Nephron (organoid): Measurements from ENCODE around the gene RUFY4.
A peak's percentile ranks its signal among the peaks of the same experiment; 100 is the strongest.

Experiments used
- H3K27ac Mint-ChIP-seq, 3 experiments: 2 replicates each; pipeline ENCODE4 v1.8.0; 2020; ENCODE audit warnings: mixed read lengths in 3 of 3, mild to moderate bottlenecking in 2 of 3, moderate library complexity in 1 of 3
- H3K27me3 Mint-ChIP-seq: 2 replicates; pipeline ENCODE4 v1.8.0; 2021; ENCODE audit warnings: low read depth, mild to moderate bottlenecking, moderate library complexity, mixed read lengths
- H3K36me3 Mint-ChIP-seq: 2 replicates; pipeline ENCODE4 v1.8.0; 2020; ENCODE audit warnings: low read depth, mixed read lengths
- H3K4me1 Mint-ChIP-seq: 2 replicates; pipeline ENCODE4 v1.8.0; 2020; ENCODE audit warnings: mixed read lengths
- H3K4me3 Mint-ChIP-seq, 3 experiments: 2 replicates each; pipeline ENCODE4 v1.8.0; 2020; ENCODE audit warnings: mild to moderate bottlenecking in 3 of 3, mixed read lengths in 3 of 3, moderate library complexity in 2 of 3
- H3K9me3 Mint-ChIP-seq: 2 replicates; pipeline ENCODE4 v1.8.0; 2020; ENCODE audit warnings: mixed read lengths
- TF ChIP-seq, protein P1 (sequence below), 3 experiments: fragments of 200-600 bp; sonication (generic); IDR thresholded peaks; one replicate each; pipeline ENCODE4 v1.5.0; 2021; ENCODE audit warnings: antibody characterized with exemption in 3 of 3; ENCODE audit not compliant: unreplicated experiment in 3 of 3

Gene RUFY4

GRCh38 chr2:218022131-218022850 lies 46.8 kb upstream of the RUFY4 start:
- Mint-ChIP-seq H3K4me1 (peaks cover 47% of the 10 kb centered on the region), H3K27me3 (no peaks in the 10 kb centered on the region), H3K4me3 (no peak overlapping the region), H3K36me3 (no peaks in the 10 kb centered on the region), H3K27ac (peak overlapping the region in 1 of 3 experiments; percentile 3), H3K9me3 (no peaks in the 10 kb centered on the region)
- TF ChIP-seq, protein P1, sequence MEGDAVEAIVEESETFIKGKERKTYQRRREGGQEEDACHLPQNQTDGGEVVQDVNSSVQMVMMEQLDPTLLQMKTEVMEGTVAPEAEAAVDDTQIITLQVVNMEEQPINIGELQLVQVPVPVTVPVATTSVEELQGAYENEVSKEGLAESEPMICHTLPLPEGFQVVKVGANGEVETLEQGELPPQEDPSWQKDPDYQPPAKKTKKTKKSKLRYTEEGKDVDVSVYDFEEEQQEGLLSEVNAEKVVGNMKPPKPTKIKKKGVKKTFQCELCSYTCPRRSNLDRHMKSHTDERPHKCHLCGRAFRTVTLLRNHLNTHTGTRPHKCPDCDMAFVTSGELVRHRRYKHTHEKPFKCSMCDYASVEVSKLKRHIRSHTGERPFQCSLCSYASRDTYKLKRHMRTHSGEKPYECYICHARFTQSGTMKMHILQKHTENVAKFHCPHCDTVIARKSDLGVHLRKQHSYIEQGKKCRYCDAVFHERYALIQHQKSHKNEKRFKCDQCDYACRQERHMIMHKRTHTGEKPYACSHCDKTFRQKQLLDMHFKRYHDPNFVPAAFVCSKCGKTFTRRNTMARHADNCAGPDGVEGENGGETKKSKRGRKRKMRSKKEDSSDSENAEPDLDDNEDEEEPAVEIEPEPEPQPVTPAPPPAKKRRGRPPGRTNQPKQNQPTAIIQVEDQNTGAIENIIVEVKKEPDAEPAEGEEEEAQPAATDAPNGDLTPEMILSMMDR (IDR thresholded peaks at IDR 0.05; ENCODE audit: unreplicated experiment in 3 of 3): no peak

GRCh38 chr2:218022851-218023530 lies 46.1 kb upstream of the RUFY4 start:
- Mint-ChIP-seq H3K9me3 (no peaks in the 10 kb centered on the region), H3K4me1 (peaks cover 40% of the 10 kb centered on the region), H3K4me3 (no peak overlapping the region), H3K27me3 (peaks cover 1% of the 10 kb centered on the region), H3K27ac (no peak overlapping the region), H3K36me3 (no peaks in the 10 kb centered on the region)
- TF ChIP-seq, protein P1 (IDR thresholded peaks at IDR 0.05; ENCODE audit: unreplicated experiment in 3 of 3): no peak

- Mint-ChIP-seq H3K36me3 (no peaks in the 10 kb centered on the region), H3K4me1 (peaks cover 34% of the 10 kb centered on the region)
These were observed 45.4 kb upstream of the RUFY4 start for GRCh38 chr2:218023636-218024035.

DNA sequence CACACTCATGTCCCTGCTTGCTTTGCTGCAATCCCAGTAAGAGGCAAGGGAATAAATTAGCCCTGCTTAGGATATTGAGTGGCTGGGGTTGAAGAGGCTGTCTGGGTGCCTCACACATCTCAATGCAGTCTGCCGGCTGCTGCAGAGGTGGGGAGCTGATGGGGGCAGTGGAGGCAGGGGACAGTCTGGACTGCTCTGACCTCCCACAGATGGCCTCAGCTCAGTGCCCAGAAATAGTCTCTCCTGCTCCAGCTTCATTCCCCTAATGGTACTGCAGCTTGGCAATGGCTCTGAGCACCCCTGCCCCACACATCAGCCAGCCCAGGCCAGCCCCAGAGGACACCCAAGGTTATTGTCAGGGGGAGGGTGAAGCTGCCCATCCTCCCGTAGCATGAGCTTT lies 44.7 kb upstream of the RUFY4 start:
- Mint-ChIP-seq H3K27ac (no peak overlapping the region), H3K36me3 (no peaks in the 10 kb centered on the region), H3K4me3 (no peak overlapping the region), H3K27me3 (peaks cover 6% of the 10 kb centered on the region), H3K9me3 (no peaks in the 10 kb centered on the region), H3K4me1 (peaks cover 28% of the 10 kb centered on the region)
- TF ChIP-seq, protein P1 (IDR thresholded peaks at IDR 0.05; ENCODE audit: unreplicated experiment in 3 of 3): no peak

More at GRCh38 chr2:218023636-218024035, 45.4 kb upstream of the RUFY4 start:
- peaks cover 6% of the 10 kb centered on the region for H3K27me3 Mint-ChIP-seq
- H3K4me3 Mint-ChIP-seq: no peak overlapping the region
- no peaks in the 10 kb centered on the region for H3K9me3 Mint-ChIP-seq
- TF ChIP-seq, protein P1 (IDR thresholded peaks at IDR 0.05; ENCODE audit: unreplicated experiment in 3 of 3): no peak
- H3K27ac Mint-ChIP-seq: no peak overlapping the region

DNA sequence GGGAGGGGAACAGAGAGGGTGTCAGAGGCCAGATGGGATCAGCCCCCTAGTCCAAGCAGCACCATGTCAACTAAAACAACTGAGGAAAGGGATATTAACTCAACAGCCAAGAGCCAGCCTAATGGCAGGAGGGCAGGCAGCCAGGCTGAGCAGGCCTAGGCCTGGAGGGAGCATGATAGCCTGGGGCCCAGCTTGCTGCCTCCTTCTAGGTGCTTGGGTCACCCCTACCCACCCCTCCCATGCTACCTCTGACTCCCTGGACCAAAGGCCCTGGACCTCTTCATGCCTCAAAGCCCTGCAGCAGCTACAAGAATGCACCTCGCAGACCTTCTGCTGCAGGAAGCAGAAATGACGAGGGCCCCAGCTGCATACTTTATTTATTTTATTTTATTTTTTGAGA lies 44.2 kb upstream of the RUFY4 start:
- no peak overlapping the region for H3K4me3 Mint-ChIP-seq
- TF ChIP-seq, protein P1 (IDR thresholded peaks at IDR 0.05; ENCODE audit: unreplicated experiment in 3 of 3): no peak
- no peaks in the 10 kb centered on the region for H3K36me3 Mint-ChIP-seq
- no peaks in the 10 kb centered on the region for H3K9me3 Mint-ChIP-seq
- peaks cover 23% of the 10 kb centered on the region for H3K4me1 Mint-ChIP-seq
- H3K27me3 Mint-ChIP-seq: peaks cover 6% of the 10 kb centered on the region
- no peak overlapping the region for H3K27ac Mint-ChIP-seq
